HUES6 (cell line): Measurements from ENCODE around the gene DENND1A.

ENCODE experiments used
- H3K27ac ChIP-seq: 2 replicates; pipeline ENCODE4 v1.7.0; 2013; ENCODE audit warnings: low read depth, mild to moderate bottlenecking, low read length, inconsistent platforms
- H3K27me3 ChIP-seq: 2 replicates; pipeline ENCODE4 v1.6.1; 2013; ENCODE audit warnings: low read length; ENCODE audit not compliant: control insufficient read depth, insufficient read depth
- H3K36me3 ChIP-seq: 2 replicates; pipeline ENCODE4 v1.6.1; 2013; ENCODE audit warnings: low read length; ENCODE audit not compliant: control insufficient read depth, insufficient read depth
- H3K4me1 ChIP-seq: 2 replicates; pipeline ENCODE4 v1.6.1; 2013; ENCODE audit warnings: low read length; ENCODE audit not compliant: control insufficient read depth, insufficient read depth
- H3K4me3 ChIP-seq: 2 replicates; pipeline ENCODE4 v1.5.1; 2013; ENCODE audit warnings: low read depth, low read length
- H3K9ac ChIP-seq: one replicate; pipeline ENCODE4 v1.6.1; 2013; ENCODE audit warnings: mild to moderate bottlenecking, low read length
- H3K9me3 ChIP-seq: 2 replicates; pipeline ENCODE4 v1.6.1; 2013; ENCODE audit warnings: low read depth, low read length; ENCODE audit not compliant: control insufficient read depth, insufficient read depth

Gene DENND1A

DNA sequence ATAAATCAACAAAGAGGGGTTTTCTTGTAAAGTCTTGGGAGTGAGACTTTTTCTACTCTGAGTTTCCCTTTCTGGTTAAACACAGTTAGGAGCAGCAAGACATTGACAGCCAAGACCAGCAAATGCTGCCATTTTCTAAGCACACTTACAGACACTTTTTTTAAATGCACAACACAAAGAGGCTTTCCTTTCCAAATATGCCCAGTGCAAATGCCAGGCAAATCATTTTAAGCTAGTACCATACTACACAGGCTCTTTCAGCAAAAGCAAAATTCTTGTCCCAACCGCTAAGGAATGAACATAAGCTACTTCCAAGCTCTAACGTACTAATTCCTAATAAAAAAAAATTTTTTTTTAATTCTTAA, 68.2 kb downstream of the DENND1A start:
- no peak overlapping the region for H3K27ac ChIP-seq
- H3K27me3 ChIP-seq, result peaks cover 6% of the 10 kb centered on the region; the same call in 1 of the 2 replicates
- H3K4me3 ChIP-seq, result no peak overlapping the region
- no peaks in the 10 kb centered on the region for H3K36me3 ChIP-seq
- H3K4me1 ChIP-seq, result peaks cover 63% of the 10 kb centered on the region
- no peak overlapping the region for H3K9ac ChIP-seq
- no peaks in the 10 kb centered on the region for H3K9me3 ChIP-seq

DNA sequence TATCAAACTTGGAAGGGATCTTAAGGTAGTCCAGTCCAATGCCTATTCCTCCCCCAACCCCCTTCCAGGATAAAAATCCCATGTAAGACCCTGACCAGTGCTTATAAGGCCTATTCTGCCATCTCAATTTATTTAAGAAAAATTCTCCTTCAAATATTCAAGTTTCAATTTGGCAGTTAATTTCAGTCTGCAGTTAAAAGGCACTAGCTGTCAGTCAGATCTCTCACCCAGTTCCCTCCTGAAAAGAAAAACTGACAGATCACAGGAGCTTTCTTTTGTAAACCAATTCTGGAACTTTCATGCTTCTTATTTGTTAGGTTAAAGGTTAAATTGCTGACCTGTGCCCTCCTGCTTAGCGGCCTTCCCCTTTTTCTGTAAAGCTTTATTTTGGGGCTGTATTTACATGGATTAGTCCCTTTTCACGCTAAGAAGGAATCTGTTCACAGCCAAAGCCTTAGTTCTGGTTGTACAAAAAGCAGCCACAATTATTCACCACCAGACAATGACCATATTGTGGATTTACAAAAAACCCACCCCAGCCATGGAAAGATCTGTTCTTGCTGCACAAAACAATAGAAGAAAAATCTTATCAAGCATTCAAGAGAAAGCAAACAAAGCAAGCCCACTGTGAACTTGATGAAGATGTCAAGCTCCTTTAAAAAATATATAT, 68.7 kb downstream of the DENND1A start:
- H3K4me3 ChIP-seq, result no peak overlapping the region
- H3K36me3 ChIP-seq, result no peaks in the 10 kb centered on the region
- no peaks in the 10 kb centered on the region for H3K9me3 ChIP-seq
- H3K9ac ChIP-seq, result no peak overlapping the region
- H3K27ac ChIP-seq, result no peak overlapping the region
- H3K4me1 ChIP-seq, result peaks cover 60% of the 10 kb centered on the region
- peaks cover 6% of the 10 kb centered on the region; the same call in 1 of the 2 replicates for H3K27me3 ChIP-seq

DNA sequence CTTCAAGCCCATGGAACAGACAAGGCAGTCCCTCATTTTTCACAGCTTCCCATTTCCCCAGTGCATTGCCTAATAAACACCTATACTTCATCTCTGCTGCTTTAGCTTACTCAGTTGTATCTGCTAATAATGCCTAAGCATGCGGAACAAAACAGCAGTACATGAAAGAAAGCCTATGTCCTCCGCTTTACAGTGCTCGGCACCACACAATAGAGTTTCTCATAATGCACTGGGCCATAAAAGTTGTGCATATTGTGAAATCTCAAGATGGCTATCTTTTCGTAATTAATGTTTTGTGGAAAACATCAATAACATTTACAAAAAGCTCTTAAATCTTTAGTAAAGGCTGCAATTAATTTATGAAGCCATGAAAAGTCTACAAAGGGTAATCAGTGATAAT, 69.3 kb downstream of the DENND1A start:
- Histone ChIP-seq H3K27me3 (peaks cover 6% of the 10 kb centered on the region; the same call in 1 of the 2 replicates), H3K9ac (no peak overlapping the region), H3K27ac (no peak overlapping the region), H3K36me3 (no peaks in the 10 kb centered on the region), H3K4me1 (peaks cover 59% of the 10 kb centered on the region), H3K4me3 (no peak overlapping the region), H3K9me3 (no peaks in the 10 kb centered on the region)

DNA sequence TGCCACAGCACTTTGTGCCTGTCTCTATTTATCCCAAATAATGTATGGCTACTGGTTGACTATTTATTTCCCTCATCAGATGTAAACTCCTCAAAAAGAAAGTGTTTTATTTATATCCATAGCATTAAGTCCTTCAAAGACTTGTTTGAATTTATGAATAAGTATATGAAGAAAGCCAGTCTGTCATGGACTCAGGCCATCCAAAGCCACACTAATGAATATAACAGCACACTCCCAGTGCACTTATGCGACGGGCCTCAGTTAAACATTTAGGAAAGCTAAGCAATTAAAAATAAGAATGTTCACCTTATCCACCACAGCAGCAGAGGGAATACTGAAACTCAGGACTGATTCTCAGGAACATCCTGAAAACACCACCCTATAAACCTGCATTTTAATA, 77.5 kb downstream of the DENND1A start:
- no peak overlapping the region for H3K9ac ChIP-seq
- no peak overlapping the region for H3K4me3 ChIP-seq
- peaks cover 18% of the 10 kb centered on the region for H3K4me1 ChIP-seq
- no peaks in the 10 kb centered on the region for H3K27me3 ChIP-seq
- H3K9me3 ChIP-seq, result peaks cover 3% of the 10 kb centered on the region; the same call in 1 of the 2 replicates
- no peaks in the 10 kb centered on the region for H3K36me3 ChIP-seq
- H3K27ac ChIP-seq, result no peak overlapping the region

DNA sequence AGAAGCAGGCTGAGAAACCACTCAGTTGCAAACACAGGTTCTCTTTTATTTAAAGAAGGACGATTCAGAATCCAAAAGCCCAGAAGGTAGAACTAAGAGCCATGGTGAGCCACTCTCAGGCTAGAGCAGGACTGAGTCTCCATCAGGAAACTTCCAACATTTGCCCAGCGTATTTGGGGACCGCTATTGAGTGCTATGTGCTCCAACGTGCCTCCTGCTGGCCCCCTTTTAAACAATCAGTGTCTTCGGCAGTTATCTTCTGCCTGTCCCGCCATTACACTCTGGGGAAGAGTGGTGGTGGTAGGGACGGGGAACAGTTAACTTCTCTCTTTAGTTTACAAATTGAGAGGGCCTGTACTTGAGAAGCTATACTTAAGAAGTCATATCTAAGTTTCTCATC, 78.1 kb downstream of the DENND1A start:
- H3K27me3 ChIP-seq, result no peaks in the 10 kb centered on the region
- no peak overlapping the region for H3K4me3 ChIP-seq
- 0 out of 2 replicates have a peak overlapping the region, but pooled peaks have one; percentile 40 for H3K27ac ChIP-seq
- peaks cover 18% of the 10 kb centered on the region for H3K4me1 ChIP-seq
- H3K9ac ChIP-seq, result no peak overlapping the region
- H3K9me3 ChIP-seq, result peaks cover 9% of the 10 kb centered on the region; the same call in 1 of the 2 replicates
- no peaks in the 10 kb centered on the region for H3K36me3 ChIP-seq

DNA sequence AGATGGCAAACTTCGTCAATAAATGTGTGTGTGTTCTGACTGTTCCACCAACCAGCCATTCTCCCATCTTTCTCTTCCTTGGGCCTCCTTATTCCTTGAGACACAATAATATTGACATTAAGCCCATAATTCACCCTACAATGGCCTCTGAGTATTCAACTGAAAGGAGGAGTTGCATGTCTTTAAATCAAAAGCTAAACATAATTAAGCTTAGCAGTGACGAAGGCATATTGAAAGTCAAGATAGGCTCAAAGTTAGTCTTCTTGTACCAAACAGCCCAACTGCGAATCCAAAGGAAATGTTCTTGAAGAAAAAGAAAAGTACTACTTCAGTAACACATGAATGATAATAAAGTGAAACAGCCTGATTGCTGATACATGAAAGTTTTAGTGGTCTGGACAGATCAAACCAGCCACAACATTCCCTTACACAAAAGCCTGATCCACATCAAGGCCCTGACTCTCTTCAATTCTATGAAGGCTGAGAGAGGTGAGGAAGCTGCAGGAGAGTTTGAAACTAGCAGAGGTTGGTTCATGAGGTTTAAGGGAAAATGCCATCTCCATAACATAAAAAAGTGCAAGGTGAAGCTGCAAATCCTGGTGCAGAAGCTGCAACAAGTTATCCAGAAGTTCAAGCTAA, 81.4 kb downstream of the DENND1A start:
- H3K27ac ChIP-seq, result no peak overlapping the region
- no peaks in the 10 kb centered on the region for H3K27me3 ChIP-seq
- no peak overlapping the region for H3K4me3 ChIP-seq
- H3K36me3 ChIP-seq, result no peaks in the 10 kb centered on the region
- H3K9me3 ChIP-seq, result peaks cover 20% of the 10 kb centered on the region
- no peak overlapping the region for H3K9ac ChIP-seq
- peaks cover 18% of the 10 kb centered on the region for H3K4me1 ChIP-seq

DNA sequence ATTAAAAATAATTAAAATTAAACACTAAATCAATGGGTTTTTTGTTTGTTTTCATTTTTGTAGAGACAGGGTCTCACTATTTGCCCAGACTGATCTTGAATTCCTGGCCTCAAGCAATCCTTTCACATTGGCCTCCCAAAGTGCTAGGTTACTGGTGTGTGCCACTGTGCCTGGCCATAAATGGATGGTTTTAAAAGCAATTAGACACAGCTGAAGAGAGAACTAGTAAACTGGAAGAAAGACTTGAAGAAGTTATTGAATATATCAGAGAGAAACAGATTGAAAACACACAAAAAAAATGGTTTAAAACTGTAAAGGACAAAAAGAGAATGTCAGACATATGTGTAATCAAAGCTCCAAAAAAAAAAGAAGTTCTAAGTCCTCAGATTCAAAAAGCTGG, 83.0 kb downstream of the DENND1A start:
- Histone ChIP-seq H3K4me1 (peaks cover 11% of the 10 kb centered on the region), H3K9me3 (peaks cover 23% of the 10 kb centered on the region), H3K9ac (no peak overlapping the region), H3K36me3 (no peaks in the 10 kb centered on the region), H3K4me3 (no peak overlapping the region), H3K27me3 (no peaks in the 10 kb centered on the region), H3K27ac (no peak overlapping the region)

DNA sequence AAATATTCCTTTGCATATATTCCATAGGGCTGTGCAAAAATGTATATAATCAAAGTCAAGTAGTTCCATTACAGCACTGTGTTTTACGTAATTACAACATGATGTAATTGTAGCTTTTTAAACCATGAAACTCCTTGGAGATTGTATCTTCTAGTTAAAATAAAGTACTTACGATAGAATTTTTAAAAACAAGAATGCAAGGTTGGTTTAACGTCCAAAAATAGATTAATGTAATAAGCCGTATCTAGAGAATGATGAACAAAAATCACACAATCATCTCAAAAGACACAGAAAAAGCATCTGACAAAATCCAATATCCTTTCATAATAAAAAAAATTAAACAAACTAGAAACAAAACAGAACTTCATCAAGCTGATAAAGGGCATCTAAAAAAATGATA, 86.2 kb downstream of the DENND1A start:
- H3K27me3 ChIP-seq, result no peaks in the 10 kb centered on the region
- no peak overlapping the region for H3K4me3 ChIP-seq
- no peaks in the 10 kb centered on the region for H3K36me3 ChIP-seq
- H3K4me1 ChIP-seq, result 0 out of 2 replicates have a peak, but pooled peaks cover 8% of the 10 kb centered on the region
- no peak overlapping the region for H3K27ac ChIP-seq
- H3K9me3 ChIP-seq, result peaks cover 23% of the 10 kb centered on the region
- H3K9ac ChIP-seq, result no peak overlapping the region

DNA sequence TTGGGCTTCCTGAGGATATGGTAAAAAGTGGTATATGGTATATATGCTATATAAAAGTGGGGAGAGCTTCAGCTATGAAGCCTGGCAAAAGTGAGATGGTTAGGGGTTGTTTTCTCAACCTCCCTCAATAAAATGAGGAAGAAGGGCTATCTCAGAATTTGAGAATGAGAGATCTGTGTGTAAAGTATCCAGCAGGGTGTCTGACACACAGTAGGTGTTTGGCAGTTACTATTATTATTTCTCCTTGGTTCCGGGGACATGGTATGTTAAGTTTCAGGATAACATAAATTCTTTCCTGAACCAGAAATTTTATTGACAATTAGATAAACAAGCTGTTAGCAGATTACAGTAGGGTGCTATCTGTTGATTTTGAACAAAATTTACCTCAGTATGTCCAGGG, 94.1 kb downstream of the DENND1A start:
- Histone ChIP-seq H3K27ac (no peak overlapping the region), H3K4me1 (peaks cover 37% of the 10 kb centered on the region), H3K9me3 (no peaks in the 10 kb centered on the region; the same call in 1 of the 2 replicates), H3K9ac (no peak overlapping the region), H3K4me3 (no peak overlapping the region), H3K27me3 (no peaks in the 10 kb centered on the region), H3K36me3 (no peaks in the 10 kb centered on the region)

DNA sequence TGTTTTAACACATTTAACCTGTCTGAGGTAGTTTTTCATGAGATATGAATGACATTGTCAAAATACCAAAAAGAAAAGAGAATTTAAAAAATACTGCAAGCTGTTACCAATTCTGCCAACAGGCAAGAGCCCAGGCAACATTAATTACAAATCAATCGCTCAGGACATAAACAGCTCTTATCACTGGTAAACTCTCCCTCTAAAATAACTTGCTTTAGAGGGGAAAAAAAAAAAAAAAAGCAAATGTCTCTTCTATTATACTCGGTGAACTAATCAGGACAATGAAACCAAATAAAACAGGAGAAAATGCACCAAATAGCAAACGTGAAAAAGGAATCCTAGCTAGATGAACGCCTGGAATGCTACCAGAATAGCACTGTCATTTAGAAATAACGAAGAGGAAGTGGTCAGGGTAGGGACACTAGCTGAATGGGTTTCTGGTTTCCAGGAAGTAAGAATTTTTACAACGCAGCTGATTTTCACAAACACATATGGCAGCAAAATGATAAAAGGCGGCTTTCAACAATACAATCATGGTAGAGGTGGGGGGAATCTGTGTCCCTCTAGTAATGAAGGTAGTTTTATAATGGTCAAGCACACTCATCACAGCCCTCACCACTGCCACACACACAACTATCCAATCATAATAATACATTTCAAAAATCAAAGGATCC, 94.9 kb downstream of the DENND1A start:
- H3K4me3 ChIP-seq, result no peak overlapping the region
- no peaks in the 10 kb centered on the region for H3K27me3 ChIP-seq
- H3K9me3 ChIP-seq, result peaks cover 4% of the 10 kb centered on the region; the same call in 1 of the 2 replicates
- peak overlapping the region; percentile 11; the same call in 1 of the 2 replicates for H3K27ac ChIP-seq
- H3K4me1 ChIP-seq, result peaks cover 37% of the 10 kb centered on the region
- no peak overlapping the region for H3K9ac ChIP-seq
- no peaks in the 10 kb centered on the region for H3K36me3 ChIP-seq
